Type B pancreatic cell (in vitro differentiated cells): ENCODE results near the gene FBXO21. TPM values are rescaled to one million over a fixed set of nuclear protein-coding genes. Genes with fewer than 3 reads are reported as not detected.

ENCODE experiments used
- DNase-seq: peaks from one replicate; pipeline ENCODE4 v3.0.0; 2021; ENCODE audit warnings: mixed read lengths; ENCODE audit not compliant: unreplicated experiment; ENCODE audit errors: extremely low spot score
- H3K27ac Mint-ChIP-seq: 2 replicates; pipeline ENCODE4 v1.8.0; 2021; ENCODE audit warnings: mild to moderate bottlenecking, mixed read lengths
- H3K27me3 Mint-ChIP-seq: 2 replicates; pipeline ENCODE4 v1.8.0; 2021; ENCODE audit warnings: mixed read lengths
- H3K36me3 Mint-ChIP-seq: 2 replicates; pipeline ENCODE4 v1.8.0; 2021; ENCODE audit warnings: mixed read lengths
- H3K4me1 Mint-ChIP-seq: one replicate; pipeline ENCODE4 v1.8.0; 2021; ENCODE audit warnings: mixed read lengths; ENCODE audit not compliant: unreplicated experiment
- H3K4me3 Mint-ChIP-seq: 2 replicates; pipeline ENCODE4 v1.8.0; 2021; ENCODE audit warnings: mild to moderate bottlenecking, mixed read lengths
- H3K9me3 Mint-ChIP-seq: 2 replicates; pipeline ENCODE4 v1.8.0; 2021; ENCODE audit warnings: mixed read lengths
- CTCF ChIP-seq: fragments of 200-600 bp; sonication (generic); conservative IDR thresholded peaks from 2 replicates; pipeline ENCODE4 v1.5.0; 2021; ENCODE audit warnings: antibody characterized with exemption, mild to moderate bottlenecking
- total RNA-seq: library from RNA; stranded (reverse); gene quantifications from 2 replicates; pipeline ENCODE4 v1.2.1, GENCODE V29; 2021; ENCODE audit warnings: low replicate concordance

FBXO21 gene
- total RNA-seq, 1 donor from 2014 or later = 53.3 TPM

- no peaks in the 10 kb centered on the region for H3K4me1 Mint-ChIP-seq
- H3K36me3 Mint-ChIP-seq = peaks cover 39% of the 10 kb centered on the region
- H3K4me3 Mint-ChIP-seq = no peak overlapping the region
- H3K9me3 Mint-ChIP-seq = no peaks in the 10 kb centered on the region
- no peaks in the 10 kb centered on the region for H3K27me3 Mint-ChIP-seq
- TF ChIP-seq CTCF = no peak
- no peak for DNase-seq
- H3K27ac Mint-ChIP-seq = no peak overlapping the region
Measured at GRCh38 chr12:117168976-117169375, 21.3 kb downstream of the FBXO21 start.

- Mint-ChIP-seq H3K9me3 (no peaks in the 10 kb centered on the region), H3K27me3 (no peaks in the 10 kb centered on the region), H3K4me3 (no peak overlapping the region), H3K36me3 (peaks cover 33% of the 10 kb centered on the region), H3K27ac (no peak overlapping the region), H3K4me1 (no peaks in the 10 kb centered on the region)
- no peak for DNase-seq
- no peak for TF ChIP-seq CTCF
Measured at GRCh38 chr12:117167769-117168168, 22.5 kb downstream of the FBXO21 start.

- Mint-ChIP-seq H3K9me3 (no peaks in the 10 kb centered on the region), H3K4me3 (no peak overlapping the region), H3K27ac (no peak overlapping the region), H3K36me3 (peaks cover 25% of the 10 kb centered on the region), H3K4me1 (no peaks in the 10 kb centered on the region), H3K27me3 (no peaks in the 10 kb centered on the region)
- no peak for DNase-seq
- TF ChIP-seq CTCF = no peak
Measured at GRCh38 chr12:117166107-117166506, 24.2 kb downstream of the FBXO21 start.

GRCh38 chr12:117165342-117165741, 24.9 kb downstream of the FBXO21 start:
- H3K4me1 Mint-ChIP-seq = no peaks in the 10 kb centered on the region
- no peak overlapping the region for H3K4me3 Mint-ChIP-seq
- peaks cover 27% of the 10 kb centered on the region for H3K36me3 Mint-ChIP-seq
- no peak overlapping the region for H3K27ac Mint-ChIP-seq
- no peaks in the 10 kb centered on the region for H3K27me3 Mint-ChIP-seq
- TF ChIP-seq CTCF = no peak
- DNase-seq = no peak
- H3K9me3 Mint-ChIP-seq = no peaks in the 10 kb centered on the region

GRCh38 chr12:117162633-117163032, 27.6 kb downstream of the FBXO21 start:
- Mint-ChIP-seq H3K27me3 (no peaks in the 10 kb centered on the region), H3K36me3 (peaks cover 36% of the 10 kb centered on the region), H3K4me3 (no peak overlapping the region), H3K27ac (no peak overlapping the region), H3K4me1 (no peaks in the 10 kb centered on the region), H3K9me3 (no peaks in the 10 kb centered on the region)
- TF ChIP-seq CTCF = no peak
- no peak for DNase-seq

GRCh38 chr12:117162167-117162539, 28.1 kb downstream of the FBXO21 start:
- H3K27me3 Mint-ChIP-seq = no peaks in the 10 kb centered on the region
- DNase-seq = no peak
- peaks cover 39% of the 10 kb centered on the region for H3K36me3 Mint-ChIP-seq
- TF ChIP-seq CTCF = no peak
- no peak overlapping the region for H3K27ac Mint-ChIP-seq
- H3K4me3 Mint-ChIP-seq = no peak overlapping the region
- H3K9me3 Mint-ChIP-seq = no peaks in the 10 kb centered on the region
- no peaks in the 10 kb centered on the region for H3K4me1 Mint-ChIP-seq
